Heart left ventricle (tissue), 16 donors: ENCODE results near the gene CACYBP. TPM values are rescaled to one million over a fixed set of nuclear protein-coding genes. Genes with fewer than 3 reads are reported as not detected.
A peak's percentile ranks its signal among the peaks of the same experiment; 100 is the strongest.

Source experiments
- ATAC-seq, 4 donors: fragments of 200-7000 bp; cut with Tn5 transposase; one replicate each; pipeline ENCODE4 v1.9.1; 2020 to 2022; ENCODE audit warnings: moderate library complexity in 4 of 4, mild to moderate bottlenecking in 3 of 4, moderate number of reproducible peaks in 1 of 4
- DNase-seq, 5 donors: peaks; one replicate each; pipeline ENCODE4 v3.0.0-alpha.2; 2020
- H3K27ac ChIP-seq, 12 donors: fragments of 200-600 bp; sonication (generic) in 4 of 12; one replicate each; pipeline versions ENCODE4 v1.5.0 to v1.8.0; 2016 to 2022; ENCODE audit warnings: mild to moderate bottlenecking in 2 of 12
- H3K27me3 ChIP-seq, 9 donors: fragments of 200-600 bp; sonication (generic) in 2 of 9; one replicate each; pipeline versions ENCODE4 v1.5.1 to v1.8.0; 2016 to 2022; ENCODE audit warnings: mild to moderate bottlenecking in 3 of 9
- H3K36me3 ChIP-seq, 9 donors: fragments of 200-600 bp; sonication (generic) in 2 of 9; one replicate each; pipeline versions ENCODE4 v1.5.0 to v1.8.0; 2018 to 2022; ENCODE audit warnings: mild to moderate bottlenecking in 2 of 9
- H3K4me1 ChIP-seq, 12 donors: fragments of 200-600 bp; sonication (generic) in 4 of 12; one replicate each; pipeline versions ENCODE4 v1.5.0 to v1.8.0; 2016 to 2022; ENCODE audit warnings: mild to moderate bottlenecking in 3 of 12
- H3K4me3 ChIP-seq, 12 donors: fragments of 200-600 bp; sonication (generic) in 4 of 12; one replicate each; pipeline versions ENCODE4 v1.5.0 to v1.8.0; 2017 to 2022; ENCODE audit warnings: mild to moderate bottlenecking in 9 of 12, moderate library complexity in 4 of 12
- H3K9me3 ChIP-seq, 12 donors: fragments of 200-600 bp; sonication (generic) in 4 of 12; one replicate each; pipeline versions ENCODE4 v1.5.0 to v1.8.0; 2016 to 2022; ENCODE audit warnings: mild to moderate bottlenecking in 1 of 12
- CTCF ChIP-seq, 12 donors: fragments of 200-600 bp; sonication (generic) in 4 of 12; IDR thresholded peaks; one replicate each; pipeline versions ENCODE4 v1.5.0 to v1.8.0; 2018 to 2022; ENCODE audit warnings: antibody characterized with exemption in 12 of 12, mild to moderate bottlenecking in 5 of 12
- POLR2A ChIP-seq, 2 donors: fragments of 450-650 bp; IDR thresholded peaks; one replicate each; pipeline ENCODE4 v1.6.1; 2017; ENCODE audit warnings: antibody characterized with exemption in 2 of 2, mild to moderate bottlenecking in 2 of 2, moderate library complexity in 2 of 2
- WGBS, 4 donors: extraction: QIAGEN DNeasy Blood & Tissue Kit in 2 of 4; methylation state at CpG; one replicate each; pipeline versions ENCODE4 v1.1.5 to v1.1.7; 2013 to 2018; 5-methylcytosine and 5-hydroxymethylcytosine counted together
- intact Hi-C, 10 donors: fragments of 100-400 bp; cut with DNase I; formaldehyde crosslinking; loops; one replicate each; pipeline versions ENCODE4 v1.11.1 to v1.14.2; 2022
- polyA plus RNA-seq, 2 donors: library from polyadenylated mRNA; stranded (reverse); fragments of 200-250 nt; gene quantifications; one replicate each; pipeline ENCODE4 v1.2.3, GENCODE V29; 2013
- total RNA-seq, 9 donors: library from RNA; depleted of rRNA in 2 of 9; stranded (reverse); fragments of >200 nt in 2 of 9; fragmentation: NEBNext Ultra II Directional in 3 of 9; extraction: Animal tissue kit (Norgen Biotek cat#: 25700) in 3 of 9; gene quantifications; one replicate each; pipeline versions ENCODE4 v1.1.0 to v1.2.4, GENCODE V29; 2016 to 2023
- donor health status: ischemic (EF 13 %, LVEDD 7.1; RV severe dilation, severe dysfunction).
- donor health status: healthy with polysubstance abuse.
- donor health status: DM: no; HTN: yes; CAD: no.
- donor health status: DM: no; HTN: no; CAD: no.
- donor health status: ischemic (EF 25% LVEDD 6.9; RV normal size, moderate dysfunction).
- donor health status: ischemic (EF 25% LVEDD 5.7; RV mildly dilated, moderate dysfunction).
- donor health status: healthy.
- donor health status: DM: yes; HTN: yes; CAD: no.
- donor health status: ischemic (EF 35%, LVEDD 5.7; RV mildly dilated, moderate dysfunction).
- donor health status: nonischemic (EF 11% LVEDD 7.7; RV severe dilation, severe dysfunction).
- donor health status: DM: yes; HTN: yes; CAD: no.
- donor health status: PGD.
- donor health status: ischemic (EF 29% LVEDD 5.4; RV normal size, mild dysfunction).
- donor health status: nonischemic (EF 23%, LVEDD 6.1; RV moderate dilation, normal function).

Gene CACYBP
- total and polyA plus RNA-seq, 11 donors: 30.1 to 170 (median 54.6) TPM

GRCh38 chr1:174995916-174996315 lies 3.8 kb upstream of the CACYBP start:
- no peak overlapping the region for H3K4me3 ChIP-seq
- TF ChIP-seq POLR2A (IDR thresholded peaks at IDR 0.05) (no peak), CTCF (IDR thresholded peaks at IDR 0.05) (no peak)
- peaks cover 0 to 17% (median 7%) of the 10 kb centered on the region in 12 donors for H3K4me1 ChIP-seq
- H3K36me3 ChIP-seq: peaks cover 0 to 16% (median 0%) of the 10 kb centered on the region in 9 donors
- intact Hi-C loops: loop anchor here in 5 of 10 donors (5.0 to 10.0 kb wide), 3 partner anchors 224 to 741 kb away; no protein-coding TSS in a partner anchor
- ATAC-seq: no peak
- H3K27ac ChIP-seq: no peak overlapping the region
- 87 to 100% (median 95%) methylated on average over 1 of the region's 1 CpG for WGBS, 4 donors
- H3K27me3 ChIP-seq: no peaks in the 10 kb centered on the region
- no peaks in the 10 kb centered on the region for H3K9me3 ChIP-seq
- no peak for DNase-seq

DNA sequence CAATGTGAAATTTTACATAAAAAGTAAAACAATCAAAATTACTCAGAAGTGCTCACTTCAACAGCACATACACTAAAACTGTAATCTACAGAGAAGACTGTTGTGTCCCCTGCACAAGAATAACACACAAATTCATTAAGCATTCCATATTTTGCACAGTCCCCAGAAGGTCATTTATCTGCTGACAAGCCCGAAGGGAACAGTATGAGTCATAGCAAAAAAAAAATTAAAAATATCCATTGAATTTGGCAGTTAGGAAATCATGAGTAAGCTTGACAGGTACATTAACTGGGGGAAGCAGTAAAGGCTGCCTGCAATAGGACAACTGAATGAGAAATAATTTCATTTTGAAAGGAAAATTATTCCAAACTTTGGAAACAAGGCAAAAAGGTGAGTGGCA lies 3.3 kb upstream of the CACYBP start:
- H3K4me1 ChIP-seq: peaks cover 0 to 22% (median 11%) of the 10 kb centered on the region in 12 donors
- no peaks in the 10 kb centered on the region for H3K9me3 ChIP-seq
- TF ChIP-seq POLR2A (IDR thresholded peaks at IDR 0.05) (no peak), CTCF (IDR thresholded peaks at IDR 0.05) (no peak)
- H3K27ac ChIP-seq: no peak overlapping the region
- WGBS, 4 donors: 11 to 49% (median 17%) methylated on average over 1 of the region's 1 CpG
- H3K27me3 ChIP-seq: no peaks in the 10 kb centered on the region
- H3K4me3 ChIP-seq: no peak overlapping the region
- H3K36me3 ChIP-seq: peaks cover 0 to 14% (median 0%) of the 10 kb centered on the region in 9 donors
- DNase-seq (no peak), ATAC-seq (no peak)
- intact Hi-C loops: loop anchor here in 5 of 10 donors (5.0 to 10.0 kb wide), 3 partner anchors 224 to 742 kb away; no protein-coding TSS in a partner anchor

GRCh38 chr1:174997041-174997440 lies 2.7 kb upstream of the CACYBP start:
- DNase-seq (no peak), ATAC-seq (no peak)
- H3K9me3 ChIP-seq: no peaks in the 10 kb centered on the region
- H3K27ac ChIP-seq: no peak overlapping the region
- H3K4me3 ChIP-seq: no peak overlapping the region
- intact Hi-C loops: loop anchor here in 5 of 10 donors (5.0 to 10.0 kb wide), 3 partner anchors 225 to 742 kb away; no protein-coding TSS in a partner anchor
- TF ChIP-seq POLR2A (IDR thresholded peaks at IDR 0.05): no peak
- no peak for TF ChIP-seq CTCF (IDR thresholded peaks at IDR 0.05)
- H3K27me3 ChIP-seq: no peaks in the 10 kb centered on the region
- 87 to 91% (median 89%) methylated on average over 3 of the region's 3 CpGs for WGBS, 4 donors
- H3K4me1 ChIP-seq: peaks cover 0 to 28% (median 11%) of the 10 kb centered on the region in 12 donors
- peaks cover 0 to 14% (median 0%) of the 10 kb centered on the region in 9 donors for H3K36me3 ChIP-seq

- WGBS, 4 donors: 11 to 24% (median 19%) methylated on average over 19 of the region's 19 CpGs
- Histone ChIP-seq H3K27me3 (no peaks in the 10 kb centered on the region), H3K36me3 (peaks cover 0 to 6% (median 0%) of the 10 kb centered on the region in 9 donors), H3K9me3 (no peaks in the 10 kb centered on the region), H3K4me1 (peaks cover 0 to 43% (median 14%) of the 10 kb centered on the region in 12 donors), H3K4me3 (peak overlapping the region; percentile 8 to 94 (median 78)), H3K27ac (peak overlapping the region; percentile 93 to 99 (median 97))
- ATAC-seq (peak in 1 of 4 donors; percentile 2), DNase-seq (peak in 2 of 5 donors; percentile 19 to 41)
- intact Hi-C loops: loop anchor here in 5 of 10 donors (5.0 to 10.0 kb wide), 3 partner anchors 226 to 744 kb away; no protein-coding TSS in a partner anchor
- TF ChIP-seq POLR2A (IDR thresholded peaks at IDR 0.05) (no peak), CTCF (IDR thresholded peaks at IDR 0.05) (peak; percentile 54 to 78 (median 72))
Measured at GRCh38 chr1:174998569-174999215, 1.1 kb upstream of the CACYBP start.
